ENCODE results near the gene TOM1.
A peak's percentile ranks its signal among the peaks of the same experiment; 100 is the strongest.

Gene TOM1

GRCh38 chr22:35307892-35308291, 8.2 kb downstream of the TOM1 start:
- DNase-seq, result no peak

DNA sequence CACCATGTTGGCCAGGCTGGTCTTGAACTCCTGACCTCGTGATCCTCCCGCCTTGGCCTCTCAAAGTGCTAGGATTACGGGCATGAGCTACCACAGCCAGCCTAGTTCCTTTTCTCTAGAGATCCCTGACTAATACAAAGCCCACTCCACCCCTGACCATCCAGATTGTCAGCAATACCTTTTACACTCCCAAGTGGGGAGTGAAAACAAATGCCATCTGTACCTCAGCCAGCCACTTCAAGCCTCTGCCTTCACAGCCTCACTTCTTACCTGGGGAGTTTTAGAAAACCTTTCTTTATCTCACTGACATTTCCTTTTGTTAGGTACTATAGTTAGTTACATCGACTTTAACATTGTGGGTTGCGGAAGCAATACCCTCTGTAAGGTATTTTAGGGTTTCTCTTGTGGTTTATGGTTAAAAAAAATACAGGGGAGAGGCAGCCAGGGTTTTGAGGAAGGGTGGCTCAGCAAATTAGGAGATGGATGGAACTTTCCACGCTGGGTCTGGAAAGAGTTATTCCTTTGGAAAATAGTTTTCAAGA, 8.9 kb downstream of the TOM1 start:
- DNase-seq, result peak; percentile 38

GRCh38 chr22:35310556-35311550, 11.2 kb downstream of the TOM1 start:
- DNase-seq, result no peak

DNA sequence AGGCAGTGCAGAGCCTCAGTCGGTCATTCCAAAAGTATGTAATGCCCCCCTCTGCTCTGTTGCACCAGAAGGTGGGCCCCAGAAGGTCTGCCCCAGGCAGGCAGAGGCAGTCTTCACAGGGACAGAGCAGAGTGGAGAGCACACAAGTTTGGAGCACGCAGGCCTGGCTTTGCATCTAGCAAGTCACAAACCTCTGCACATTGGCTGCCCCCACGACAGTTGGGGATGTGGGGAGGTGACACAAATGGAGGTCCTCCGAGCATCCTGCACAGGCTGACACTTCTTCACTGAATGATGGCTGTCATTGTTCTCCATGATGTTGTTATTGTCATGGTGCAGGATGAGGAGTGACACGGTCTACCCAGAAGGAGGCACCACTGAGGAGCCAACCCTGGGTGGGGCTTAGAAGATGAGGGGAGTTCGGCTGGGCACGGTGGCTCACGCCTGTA, 11.9 kb downstream of the TOM1 start:
- no peak for DNase-seq

DNA sequence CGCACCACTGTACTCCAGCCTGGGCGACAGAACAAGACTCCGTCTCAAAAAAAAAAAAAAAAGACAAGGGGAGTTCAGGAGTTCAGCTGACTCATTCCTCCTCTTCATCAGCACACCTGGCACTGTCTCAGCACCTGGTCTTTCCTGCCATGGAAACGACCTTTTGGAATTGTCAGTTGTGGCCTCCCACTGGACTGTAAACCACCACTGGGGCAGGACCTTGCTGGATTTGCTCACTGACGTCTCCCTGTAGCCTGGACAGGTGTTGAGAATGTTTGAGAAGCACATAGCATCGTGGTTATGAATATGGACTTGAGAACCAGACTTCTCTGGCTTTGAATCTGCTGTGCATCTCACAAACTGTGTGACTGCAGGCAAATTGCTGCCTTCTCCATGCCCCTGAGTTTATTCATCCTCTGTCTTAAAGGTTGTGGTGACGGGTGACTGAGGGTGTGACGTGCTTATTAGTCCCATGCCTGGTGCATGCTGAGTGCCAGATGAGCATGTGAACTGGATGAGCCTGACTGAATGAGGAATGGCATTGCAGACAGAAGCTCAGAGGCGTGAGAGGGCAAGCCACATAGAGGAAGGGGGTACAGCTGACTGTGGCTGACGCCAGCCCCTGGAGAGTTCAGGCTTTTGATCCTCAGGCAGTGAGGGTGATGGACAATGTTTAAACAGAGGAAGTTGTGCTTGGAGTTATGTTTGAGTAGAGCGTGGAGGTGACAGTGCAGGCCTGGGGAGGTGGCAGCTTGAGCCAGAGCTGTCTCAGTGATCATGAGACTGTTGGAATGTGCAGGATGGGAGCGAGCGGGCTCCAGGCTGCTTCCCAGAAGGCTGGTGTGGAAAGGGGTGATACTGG, 12.7 kb downstream of the TOM1 start:
- no peak for DNase-seq

DNA sequence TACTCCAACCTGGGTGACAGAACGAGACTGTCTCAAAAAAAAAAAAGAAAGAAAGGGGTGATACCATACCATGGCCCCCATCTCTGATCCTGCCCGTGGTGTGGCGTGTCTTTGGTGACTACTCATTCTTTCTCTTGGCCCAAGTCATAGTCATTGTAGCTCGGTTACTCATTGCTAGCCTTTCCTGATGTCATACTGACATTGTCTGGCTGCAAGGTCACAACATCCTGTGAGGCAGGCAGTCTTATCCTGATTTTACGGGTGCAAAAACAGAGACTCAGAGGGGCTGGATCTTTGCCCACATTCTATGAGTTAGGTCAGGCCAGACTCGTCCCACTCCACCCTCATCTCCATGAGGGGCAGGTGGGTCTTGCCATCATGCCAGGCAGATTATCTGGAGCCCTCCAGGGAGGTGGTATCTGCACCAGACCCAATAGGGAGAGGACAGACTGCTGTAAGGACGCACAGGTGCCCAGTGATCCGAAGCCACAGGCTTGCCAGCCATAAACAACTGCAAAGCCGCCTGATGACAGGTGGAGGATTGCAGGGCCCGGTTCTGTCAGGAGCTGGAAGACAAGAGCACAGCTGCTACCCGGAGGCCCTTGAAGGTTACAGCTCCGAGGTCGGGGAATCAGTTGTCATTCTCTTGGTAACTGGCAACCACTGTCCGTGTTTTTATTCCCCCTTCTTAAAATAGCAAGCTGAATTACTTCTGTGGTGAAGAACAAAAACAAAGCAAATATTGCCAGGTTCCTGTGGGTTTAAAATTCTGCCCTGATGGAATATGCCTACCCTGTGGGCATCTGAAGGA, 13.8 kb downstream of the TOM1 start:
- peak; percentile 71 for DNase-seq

DNA sequence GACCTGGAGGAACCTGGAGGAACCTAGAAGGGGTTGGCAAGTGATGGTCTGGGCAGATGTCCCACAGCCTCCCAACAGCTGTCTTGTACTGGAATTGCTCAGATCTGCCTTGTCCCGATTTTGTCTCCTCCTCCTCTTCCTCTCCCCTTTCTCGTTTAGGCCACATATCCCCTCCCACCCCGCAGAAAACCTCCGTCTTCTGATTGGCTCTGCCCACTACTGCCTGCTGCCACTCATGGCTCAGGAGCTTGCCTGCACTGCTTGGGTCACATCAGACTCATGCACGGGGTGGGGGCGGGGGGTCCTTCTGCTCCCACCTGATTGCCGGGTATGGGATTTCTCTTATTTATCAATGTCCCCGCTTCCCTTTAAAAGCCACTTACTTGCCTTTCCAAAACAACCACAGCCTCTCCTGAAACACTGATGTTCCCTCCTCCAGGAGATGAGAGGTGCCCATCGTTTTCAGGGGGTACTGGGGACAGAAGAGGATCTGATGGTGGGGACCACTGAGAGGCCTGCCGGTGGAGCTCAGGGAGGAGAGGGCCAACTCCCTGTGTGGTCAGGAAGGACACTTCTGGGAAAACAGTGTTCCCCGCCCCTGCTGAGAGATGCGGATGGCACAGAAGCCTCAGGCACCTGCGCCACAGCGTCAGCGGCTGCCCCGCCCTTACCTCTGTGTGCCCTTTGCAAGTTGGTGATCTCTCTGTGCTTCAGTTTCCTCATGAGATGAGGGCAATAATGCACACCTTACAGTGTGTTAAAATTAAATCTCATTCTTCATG, 14.7 kb downstream of the TOM1 start:
- DNase-seq, result no peak

GRCh38 chr22:35315141-35315854, 15.6 kb downstream of the TOM1 start:
- no peak for DNase-seq

- DNase-seq, result peak; percentile 71
These were observed 16.4 kb downstream of the TOM1 start for GRCh38 chr22:35315855-35316745.

GRCh38 chr22:35316751-35317150, 17.1 kb downstream of the TOM1 start:
- no peak for DNase-seq

GRCh38 chr22:35317680-35318290, 18.1 kb downstream of the TOM1 start:
- no peak for DNase-seq

GRCh38 chr22:35318346-35319215, 18.9 kb downstream of the TOM1 start:
- no peak for DNase-seq

- no peak for DNase-seq
These were observed 19.7 kb downstream of the TOM1 start for GRCh38 chr22:35319244-35319985.

GRCh38 chr22:35322126-35322525, 22.4 kb downstream of the TOM1 start:
- DNase-seq, result no peak

GRCh38 chr22:35322893-35323292, 23.2 kb downstream of the TOM1 start:
- no peak for DNase-seq

- no peak for DNase-seq
These were observed 23.6 kb downstream of the TOM1 start for GRCh38 chr22:35323305-35323704.

DNA sequence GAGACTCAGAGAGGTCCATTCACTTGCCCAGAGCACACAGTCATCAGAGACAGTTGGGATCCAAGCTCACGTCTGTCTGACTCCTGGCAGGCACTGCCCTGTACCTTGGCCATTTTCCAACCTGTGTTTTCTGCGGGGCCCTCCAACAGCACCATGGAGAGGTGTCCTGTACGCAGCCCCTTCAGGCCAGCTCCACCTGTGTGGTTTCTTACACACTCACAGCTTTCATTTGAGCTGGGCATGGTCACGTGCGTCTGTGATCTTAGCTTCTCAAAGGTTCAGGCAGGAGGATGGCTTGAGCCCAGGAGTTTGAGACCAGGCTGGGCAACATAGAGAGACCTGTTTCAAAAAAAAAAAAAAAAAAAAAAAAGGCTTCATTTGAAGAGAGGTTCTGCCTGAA, 24.4 kb downstream of the TOM1 start:
- DNase-seq, result no peak

GRCh38 chr22:35324762-35325161, 25.1 kb downstream of the TOM1 start:
- no peak for DNase-seq

All from NCI-H524 treated with DMSO at 0.1 percent for 48 hours (cell line).